Activated CD4-positive, alpha-beta T cell treated with anti-CD3 and anti-CD28 coated beads, Interleukin-2, Interleukin-6, amounts not matched to agents 100 ng/mL and 50 ng/mL, durations not matched to agents 16 hours and 8 hours (primary cell): Measurements from ENCODE around the gene DEF6.
A peak's percentile ranks its signal among the peaks of the same experiment; 100 is the strongest.

Experiments
- DNase-seq: peaks from one replicate; pipeline ENCODE4 v3.0.0-alpha.2; 2020

The DEF6 gene

GRCh38 chr6:35297601-35298481, at the start of gene DEF6:
TSS of gene DEF6 (plus strand) at chr6:35297818. CDS start at chr6:35297857, 39 bp downstream.
- DNase-seq = peak; percentile 94

- DNase-seq = peak; percentile 17
Observed at GRCh38 chr6:35248300-35248699, 49.3 kb upstream of the DEF6 start.

GRCh38 chr6:35248965-35249364, 48.7 kb upstream of the DEF6 start:
- no peak for DNase-seq

- no peak for DNase-seq
Observed at GRCh38 chr6:35251949-35252348, 45.7 kb upstream of the DEF6 start.

- no peak for DNase-seq
Observed at GRCh38 chr6:35253249-35253648, 44.4 kb upstream of the DEF6 start.

- no peak for DNase-seq
Observed at GRCh38 chr6:35258336-35258735, 39.3 kb upstream of the DEF6 start.

GRCh38 chr6:35258858-35259193, 38.8 kb upstream of the DEF6 start:
- peak; percentile 39 for DNase-seq

- peak; percentile 97 for DNase-seq
Observed at GRCh38 chr6:35259194-35259947, 38.2 kb upstream of the DEF6 start, which contains the start of gene ZNF76. TSS of gene ZNF76 (plus strand) at chr6:35259735. CDS start at chr6:35281152, 21,417 bp downstream.

GRCh38 chr6:35259948-35260590, 37.5 kb upstream of the DEF6 start:
- DNase-seq = peak; percentile 83

- no peak for DNase-seq
Observed at GRCh38 chr6:35260591-35261570, 36.7 kb upstream of the DEF6 start.

GRCh38 chr6:35262596-35262995, 35.0 kb upstream of the DEF6 start:
- DNase-seq = no peak

GRCh38 chr6:35264550-35265274, 32.9 kb upstream of the DEF6 start:
- DNase-seq = no peak

GRCh38 chr6:35265523-35265922, 32.1 kb upstream of the DEF6 start:
- DNase-seq = no peak

GRCh38 chr6:35267446-35267845, 30.2 kb upstream of the DEF6 start:
- no peak for DNase-seq

GRCh38 chr6:35267897-35268296, 29.7 kb upstream of the DEF6 start:
- DNase-seq = no peak

- DNase-seq = no peak
Observed at GRCh38 chr6:35272005-35272404, 25.6 kb upstream of the DEF6 start.

- DNase-seq = no peak
Observed at GRCh38 chr6:35273822-35274559, 23.6 kb upstream of the DEF6 start.

GRCh38 chr6:35275744-35276260, 21.8 kb upstream of the DEF6 start:
- DNase-seq = no peak

- DNase-seq = no peak
Observed at GRCh38 chr6:35278708-35279107, 18.9 kb upstream of the DEF6 start.

- DNase-seq = no peak
Observed at GRCh38 chr6:35280903-35281302, 16.7 kb upstream of the DEF6 start.

GRCh38 chr6:35282472-35282871, 15.1 kb upstream of the DEF6 start:
- peak; percentile 16 for DNase-seq
